Activated T-cell treated with anti-CD3 and anti-CD28 coated beads, Interleukin-2, amount 50 U/mL, for 24 hours (primary cell): Measurements from ENCODE around the gene RELN.

Experiments
- DNase-seq: peaks from one replicate; pipeline ENCODE4 v3.0.0-alpha.2; 2020
- H3K27ac Mint-ChIP-seq: 2 replicates; pipeline ENCODE4 v1.8.0; 2020; ENCODE audit warnings: mild to moderate bottlenecking, mixed read lengths
- H3K27me3 Mint-ChIP-seq: 2 replicates; pipeline ENCODE4 v1.8.0; 2020; ENCODE audit warnings: mixed read lengths
- H3K36me3 Mint-ChIP-seq: 2 replicates; pipeline ENCODE4 v1.8.0; 2020; ENCODE audit warnings: low read depth, mixed read lengths
- H3K4me1 Mint-ChIP-seq: 2 replicates; pipeline ENCODE4 v1.8.0; 2020; ENCODE audit warnings: low read depth, mixed read lengths
- H3K4me3 Mint-ChIP-seq: 2 replicates; pipeline ENCODE4 v1.8.0; 2020; ENCODE audit warnings: mild to moderate bottlenecking, moderate library complexity, mixed read lengths
- H3K9me3 Mint-ChIP-seq: 2 replicates; pipeline ENCODE4 v1.8.0; 2020; ENCODE audit warnings: mixed read lengths

RELN gene

GRCh38 chr7:104008107-104008506, 18.6 kb upstream of the RELN start:
- Mint-ChIP-seq H3K27me3 (peaks cover 35% of the 10 kb centered on the region), H3K4me1 (no peaks in the 10 kb centered on the region), H3K36me3 (no peaks in the 10 kb centered on the region), H3K4me3 (no peak overlapping the region), H3K27ac (no peak overlapping the region), H3K9me3 (no peaks in the 10 kb centered on the region)
- no peak for DNase-seq

GRCh38 chr7:104007614-104008013, 18.2 kb upstream of the RELN start:
- Mint-ChIP-seq H3K27me3 (peaks cover 38% of the 10 kb centered on the region), H3K9me3 (no peaks in the 10 kb centered on the region), H3K36me3 (no peaks in the 10 kb centered on the region), H3K4me1 (no peaks in the 10 kb centered on the region), H3K27ac (no peak overlapping the region), H3K4me3 (no peak overlapping the region)
- no peak for DNase-seq

GRCh38 chr7:104005197-104005596, 15.7 kb upstream of the RELN start:
- peaks cover 27% of the 10 kb centered on the region for H3K27me3 Mint-ChIP-seq

GRCh38 chr7:103996639-103997038, 7.2 kb upstream of the RELN start:
- no peaks in the 10 kb centered on the region for H3K36me3 Mint-ChIP-seq
- H3K4me3 Mint-ChIP-seq = no peak overlapping the region
- H3K27me3 Mint-ChIP-seq = peaks cover 17% of the 10 kb centered on the region
- no peaks in the 10 kb centered on the region for H3K4me1 Mint-ChIP-seq
- no peaks in the 10 kb centered on the region for H3K9me3 Mint-ChIP-seq
- DNase-seq = no peak
- no peak overlapping the region for H3K27ac Mint-ChIP-seq

More at GRCh38 chr7:104005197-104005596, 15.7 kb upstream of the RELN start:
- Mint-ChIP-seq H3K4me1 (no peaks in the 10 kb centered on the region), H3K4me3 (no peak overlapping the region), H3K9me3 (no peaks in the 10 kb centered on the region), H3K36me3 (no peaks in the 10 kb centered on the region), H3K27ac (no peak overlapping the region)
- DNase-seq = no peak

GRCh38 chr7:103996017-103996551, 6.6 kb upstream of the RELN start:
- no peak overlapping the region for H3K27ac Mint-ChIP-seq
- H3K9me3 Mint-ChIP-seq = no peaks in the 10 kb centered on the region
- no peaks in the 10 kb centered on the region for H3K36me3 Mint-ChIP-seq
- H3K4me1 Mint-ChIP-seq = no peaks in the 10 kb centered on the region
- peaks cover 22% of the 10 kb centered on the region for H3K27me3 Mint-ChIP-seq
- no peak overlapping the region for H3K4me3 Mint-ChIP-seq
- no peak for DNase-seq

GRCh38 chr7:103995554-103995953, 6.1 kb upstream of the RELN start:
- no peaks in the 10 kb centered on the region for H3K9me3 Mint-ChIP-seq
- peaks cover 1% of the 10 kb centered on the region for H3K4me1 Mint-ChIP-seq
- no peak overlapping the region for H3K4me3 Mint-ChIP-seq
- peaks cover 26% of the 10 kb centered on the region for H3K27me3 Mint-ChIP-seq
- no peak overlapping the region for H3K27ac Mint-ChIP-seq
- no peaks in the 10 kb centered on the region for H3K36me3 Mint-ChIP-seq
- DNase-seq = no peak

GRCh38 chr7:103993551-103993950, 4.1 kb upstream of the RELN start:
- no peak overlapping the region for H3K4me3 Mint-ChIP-seq
- peaks cover 38% of the 10 kb centered on the region for H3K27me3 Mint-ChIP-seq
- no peaks in the 10 kb centered on the region for H3K9me3 Mint-ChIP-seq
- DNase-seq = no peak
- no peaks in the 10 kb centered on the region for H3K36me3 Mint-ChIP-seq
- no peak overlapping the region for H3K27ac Mint-ChIP-seq
- peaks cover 12% of the 10 kb centered on the region for H3K4me1 Mint-ChIP-seq

- Mint-ChIP-seq H3K4me3 (no peak overlapping the region), H3K9me3 (no peaks in the 10 kb centered on the region), H3K4me1 (peaks cover 14% of the 10 kb centered on the region), H3K27me3 (peaks cover 54% of the 10 kb centered on the region), H3K36me3 (no peaks in the 10 kb centered on the region), H3K27ac (no peak overlapping the region)
- DNase-seq = no peak
Observed at GRCh38 chr7:103991406-103991805, 1.9 kb upstream of the RELN start.

- Mint-ChIP-seq H3K9me3 (no peaks in the 10 kb centered on the region), H3K27ac (no peak overlapping the region), H3K4me3 (no peak overlapping the region), H3K36me3 (no peaks in the 10 kb centered on the region), H3K27me3 (peaks cover 54% of the 10 kb centered on the region), H3K4me1 (peaks cover 14% of the 10 kb centered on the region)
- DNase-seq = no peak
Observed at GRCh38 chr7:103990991-103991390, 1.5 kb upstream of the RELN start.

GRCh38 chr7:103989785-103990767, 618 bp upstream of the RELN start:
- Mint-ChIP-seq H3K9me3 (no peaks in the 10 kb centered on the region), H3K4me3 (peak overlapping the region; percentile 52), H3K4me1 (peaks cover 14% of the 10 kb centered on the region), H3K27me3 (peaks cover 59% of the 10 kb centered on the region), H3K27ac (no peak overlapping the region), H3K36me3 (no peaks in the 10 kb centered on the region)
- peak; percentile 29 for DNase-seq

- Mint-ChIP-seq H3K9me3 (no peaks in the 10 kb centered on the region), H3K27me3 (peaks cover 60% of the 10 kb centered on the region), H3K36me3 (no peaks in the 10 kb centered on the region), H3K4me3 (peak overlapping the region; percentile 25), H3K4me1 (peaks cover 14% of the 10 kb centered on the region), H3K27ac (no peak overlapping the region)
- DNase-seq = no peak
Observed at GRCh38 chr7:103988468-103989199, 824 bp downstream of the RELN start.

- no peaks in the 10 kb centered on the region for H3K9me3 Mint-ChIP-seq
- no peak overlapping the region for H3K4me3 Mint-ChIP-seq
- peaks cover 54% of the 10 kb centered on the region for H3K27me3 Mint-ChIP-seq
- no peak overlapping the region for H3K27ac Mint-ChIP-seq
- peaks cover 14% of the 10 kb centered on the region for H3K4me1 Mint-ChIP-seq
- no peak for DNase-seq
- no peaks in the 10 kb centered on the region for H3K36me3 Mint-ChIP-seq
Observed at GRCh38 chr7:103987451-103987850, 2.0 kb downstream of the RELN start.

GRCh38 chr7:103985565-103986126, 3.8 kb downstream of the RELN start:
- no peak for DNase-seq
- Mint-ChIP-seq H3K27me3 (peaks cover 42% of the 10 kb centered on the region), H3K4me3 (no peak overlapping the region), H3K4me1 (peaks cover 13% of the 10 kb centered on the region), H3K9me3 (no peaks in the 10 kb centered on the region), H3K27ac (no peak overlapping the region), H3K36me3 (no peaks in the 10 kb centered on the region)

- H3K4me3 Mint-ChIP-seq = no peak overlapping the region
- H3K27me3 Mint-ChIP-seq = peaks cover 35% of the 10 kb centered on the region
- no peak overlapping the region for H3K27ac Mint-ChIP-seq
- no peaks in the 10 kb centered on the region for H3K9me3 Mint-ChIP-seq
- DNase-seq = no peak
- H3K36me3 Mint-ChIP-seq = no peaks in the 10 kb centered on the region
- peaks cover 7% of the 10 kb centered on the region for H3K4me1 Mint-ChIP-seq
Observed at GRCh38 chr7:103984050-103984449, 5.4 kb downstream of the RELN start.
